H1 (cell line): ENCODE measurements around the gene OGFOD3. TPM values are rescaled to one million over a fixed set of nuclear protein-coding genes. Genes with fewer than 3 reads are reported as not detected.

Experiments
- BACH1 ChIP-seq: IDR thresholded peaks from 2 replicates; pipeline ENCODE4 v1.6.1; 2012; ENCODE audit warnings: low read length, improper control_type of control experiment
- JUN ChIP-seq: IDR thresholded peaks from 2 replicates; pipeline ENCODE4 v1.6.1; 2011; ENCODE audit warnings: low read depth, mild to moderate bottlenecking, improper control_type of control experiment, low read length
- SUZ12 ChIP-seq: fragments of 200-600 bp; sonication (generic); IDR thresholded peaks from 2 replicates; pipeline ENCODE4 v1.6.1; 2012; ENCODE audit warnings: mild to moderate bottlenecking, inconsistent platforms, low read length, moderate library complexity, mixed read lengths
- polyA plus RNA-seq, 7 experiments: library from polyadenylated mRNA; depleted of rRNA in 3 of 7; stranded (reverse) in 5 of 7; unstranded in 2 of 7; fragments of >200 nt in 5 of 7; fragments of 200-250 nt in 2 of 7; gene quantifications; 1 replicate in 5 of 7; 2 replicates in 1 of 7; 4 replicates in 1 of 7; pipeline versions ENCODE4 v1.2.1 to v1.2.3, GENCODE V29; 2011 to 2013; ENCODE audit warnings: missing spikeins in 2 of 7, mixed read lengths in 2 of 7
- total RNA-seq: library from RNA; stranded (reverse); fragmentation: NEBNext Ultra II Directional; extraction: Animal tissue kit (Norgen Biotek cat#: 25700); gene quantifications from 2 replicates; pipeline ENCODE4 v1.2.1, GENCODE V29; 2021

OGFOD3 gene
- total and polyA plus RNA-seq, 2 of the 8 experiments (the other 6 are each of a cell fraction or from before 2014, with no cell fraction given): 21.1 to 21.8 TPM

- TF ChIP-seq BACH1: peak; percentile 15; the same call in 1 of the 2 replicates
- peak; percentile 45 for TF ChIP-seq SUZ12
- no peak for TF ChIP-seq JUN
These were observed 46.8 kb downstream of the OGFOD3 start, which contains the start of gene UTS2R (continued) for GRCh38 chr17:82371333-82372248.
